H9 (cell line): Measurements from ENCODE around the gene ZNF567. TPM values are rescaled to one million over a fixed set of nuclear protein-coding genes. Genes with fewer than 3 reads are reported as not detected.
A peak's percentile ranks its signal among the peaks of the same experiment; 100 is the strongest.

Experiments used
- DNase-seq: peaks from one replicate; pipeline ENCODE4 v3.0.0-alpha.2; 2017
- H2AFZ ChIP-seq: one replicate; pipeline ENCODE4 v1.6.1; 2013; ENCODE audit warnings: mild to moderate bottlenecking, low read length, control low read depth, moderate library complexity
- H2AK5ac ChIP-seq: 2 replicates; pipeline ENCODE4 v1.6.1; 2013; ENCODE audit warnings: low read length, control low read depth, mixed read lengths; ENCODE audit not compliant: insufficient read length
- H2BK120ac ChIP-seq: one replicate; pipeline ENCODE4 v1.6.1; 2013; ENCODE audit warnings: low read depth, mild to moderate bottlenecking, low read length, control low read depth, inconsistent platforms; ENCODE audit not compliant: poor library complexity, severe bottlenecking
- H2BK12ac ChIP-seq: 2 replicates; pipeline ENCODE4 v1.6.1; 2013; ENCODE audit warnings: low read length, control low read depth, mixed read lengths, low read depth; ENCODE audit not compliant: insufficient read length
- H2BK15ac ChIP-seq: 2 replicates; pipeline ENCODE4 v1.6.1; 2013; ENCODE audit warnings: low read depth, low read length, control low read depth
- H2BK20ac ChIP-seq: one replicate; pipeline ENCODE4 v1.6.1; 2013; ENCODE audit warnings: low read depth, mild to moderate bottlenecking, low read length, control low read depth, inconsistent platforms; ENCODE audit not compliant: poor library complexity, severe bottlenecking
- H2BK5ac ChIP-seq: 2 replicates; pipeline ENCODE4 v1.6.1; 2013; ENCODE audit warnings: low read length, control low read depth, mixed read lengths; ENCODE audit not compliant: insufficient read length
- H3K14ac ChIP-seq: 2 replicates; pipeline ENCODE4 v1.6.1; 2013; ENCODE audit warnings: low read length, control low read depth; ENCODE audit not compliant: insufficient read depth
- H3K18ac ChIP-seq: 2 replicates; pipeline ENCODE4 v1.6.1; 2013; ENCODE audit warnings: low read depth, mild to moderate bottlenecking, mixed read lengths, low read length, control low read depth; ENCODE audit not compliant: insufficient read length
- H3K23ac ChIP-seq: 2 replicates; pipeline ENCODE4 v1.6.1; 2013; ENCODE audit warnings: low read length, control low read depth, mixed read lengths, low read depth; ENCODE audit not compliant: insufficient read length
- H3K23me2 ChIP-seq: 2 replicates; pipeline ENCODE4 v1.6.1; 2013; ENCODE audit warnings: low read depth, mild to moderate bottlenecking, mixed read lengths, low read length, control low read depth; ENCODE audit not compliant: insufficient read length, poor library complexity, severe bottlenecking
- H3K27ac ChIP-seq: 2 replicates; pipeline ENCODE4 v1.5.1; 2013; ENCODE audit warnings: low read length, control low read depth, mixed read lengths, low read depth; ENCODE audit not compliant: insufficient read length
- H3K27me3 ChIP-seq: 2 replicates; pipeline ENCODE4 v1.6.1; 2013; ENCODE audit warnings: low read length, control low read depth, inconsistent platforms; ENCODE audit not compliant: insufficient read depth
- H3K4ac ChIP-seq: 2 replicates; pipeline ENCODE4 v1.6.1; 2013; ENCODE audit warnings: low read depth, mild to moderate bottlenecking, control low read depth, inconsistent platforms, low read length, moderate library complexity
- H3K4me1 ChIP-seq: 2 replicates; pipeline ENCODE4 v1.6.1; 2013; ENCODE audit warnings: low read length, control low read depth, inconsistent platforms; ENCODE audit not compliant: insufficient read depth
- H3K4me2 ChIP-seq: 2 replicates; pipeline ENCODE4 v1.6.1; 2013; ENCODE audit warnings: low read length, control low read depth, mixed read lengths; ENCODE audit not compliant: insufficient read length, insufficient read depth
- H3K56ac ChIP-seq: 2 replicates; pipeline ENCODE4 v1.6.1; 2013; ENCODE audit warnings: low read depth, mild to moderate bottlenecking, mixed read lengths, low read length, control low read depth; ENCODE audit not compliant: insufficient read length
- H3K79me1 ChIP-seq: 2 replicates; pipeline ENCODE4 v1.6.1; 2013; ENCODE audit warnings: low read depth, mild to moderate bottlenecking, moderate library complexity, low read length, control low read depth, inconsistent platforms; ENCODE audit not compliant: insufficient read depth, poor library complexity, severe bottlenecking
- H3K79me2 ChIP-seq: 2 replicates; pipeline ENCODE4 v1.6.1; 2013; ENCODE audit warnings: low read length, control low read depth, inconsistent platforms; ENCODE audit not compliant: insufficient read depth
- H3K9ac ChIP-seq: 2 replicates; pipeline ENCODE4 v1.6.1; 2013; ENCODE audit warnings: low read length, control low read depth, mixed read lengths; ENCODE audit not compliant: insufficient read length; ENCODE audit errors: extremely low read depth
- H3K9me3 ChIP-seq: one replicate; pipeline ENCODE4 v1.6.1; 2013; ENCODE audit warnings: low read depth, low read length, inconsistent platforms; ENCODE audit not compliant: control insufficient read depth
- H3T11ph ChIP-seq: one replicate; pipeline ENCODE4 v1.6.1; 2013; ENCODE audit warnings: mild to moderate bottlenecking, low read length, control low read depth, inconsistent platforms
- H4K20me1 ChIP-seq: one replicate; pipeline ENCODE4 v1.6.1; 2013; ENCODE audit not compliant: control insufficient read depth, insufficient read length, insufficient read depth
- H4K5ac ChIP-seq: 2 replicates; pipeline ENCODE4 v1.6.1; 2013; ENCODE audit warnings: low read depth, mild to moderate bottlenecking, mixed read lengths, low read length, control low read depth; ENCODE audit not compliant: insufficient read length
- H4K8ac ChIP-seq: replicated peaks from 2 replicates; pipeline ENCODE4 v1.6.1; 2013; ENCODE audit warnings: low read length, control low read depth, mixed read lengths, low read depth; ENCODE audit not compliant: insufficient read length
- H4K91ac ChIP-seq: 2 replicates; pipeline ENCODE4 v1.6.1; 2013; ENCODE audit warnings: low read depth, mild to moderate bottlenecking, moderate library complexity, mixed read lengths, low read length, control low read depth; ENCODE audit not compliant: insufficient read length
- H3K27ac Mint-ChIP-seq, 3 experiments: 2 replicates in 2 of 3; 3 replicates in 1 of 3; pipeline ENCODE4 v1.8.0; 2020 to 2021; ENCODE audit warnings: mixed read lengths in 3 of 3, mild to moderate bottlenecking in 1 of 3, moderate library complexity in 1 of 3
- H3K27me3 Mint-ChIP-seq: 2 replicates; pipeline ENCODE4 v1.8.0; 2021; ENCODE audit warnings: low read depth, mild to moderate bottlenecking, moderate library complexity, mixed read lengths
- H3K36me3 Mint-ChIP-seq, 3 experiments: 2 replicates in 2 of 3; 3 replicates in 1 of 3; pipeline ENCODE4 v1.8.0; 2020 to 2021; ENCODE audit warnings: low read depth in 3 of 3, mixed read lengths in 3 of 3; ENCODE audit not compliant: insufficient read depth in 1 of 3
- H3K4me1 Mint-ChIP-seq, 2 experiments: 2 replicates each; pipeline ENCODE4 v1.8.0; 2020; ENCODE audit warnings: mixed read lengths in 2 of 2
- H3K4me3 Mint-ChIP-seq, 2 experiments: 2 replicates in 1 of 2; 3 replicates in 1 of 2; pipeline ENCODE4 v1.8.0; 2020 to 2021; ENCODE audit warnings: mild to moderate bottlenecking in 2 of 2, mixed read lengths in 2 of 2, moderate library complexity in 1 of 2
- H3K9me3 Mint-ChIP-seq, 2 experiments: 2 replicates in 1 of 2; 3 replicates in 1 of 2; pipeline ENCODE4 v1.8.0; 2020; ENCODE audit warnings: mild to moderate bottlenecking in 2 of 2, mixed read lengths in 2 of 2, moderate library complexity in 1 of 2
- CTCF ChIP-seq: fragments of 200-600 bp; sonication (generic); conservative IDR thresholded peaks from 3 replicates; pipeline ENCODE4 v1.8.0; 2021; ENCODE audit warnings: antibody characterized with exemption, mild to moderate bottlenecking
- WGBS: extraction: QIAGEN DNeasy Blood & Tissue Kit; methylation state at CpG from one replicate; pipeline ENCODE4 v1.1.7; 2013; ENCODE audit warnings: missing lambda C conversion rate, low lambda C conversion rate, mixed read lengths; ENCODE audit not compliant: insufficient read length; ENCODE audit errors: extremely low coverage; 5-methylcytosine and 5-hydroxymethylcytosine counted together
- total RNA-seq: library from RNA; stranded (reverse); gene quantifications from 2 replicates; pipeline ENCODE4 v1.2.1, GENCODE V29; 2021

Gene ZNF567
- total RNA-seq, 1 experiment from 2014 or later, result 16.1 TPM

- no peak overlapping the region for H3K27ac ChIP-seq
- H3K14ac ChIP-seq, result no peak overlapping the region
- no CpG with 5 or more reads among the region's 20 CpGs for WGBS
- H3K23me2 ChIP-seq, result peaks cover 11% of the 10 kb centered on the region
- H2BK20ac ChIP-seq, result no peak overlapping the region
- no peak overlapping the region for H2BK120ac ChIP-seq
- peak overlapping the region in 2 of 3 experiments; percentile 99; a peak in 5 of 7 replicates for H3K27ac Mint-ChIP-seq
- no peak overlapping the region for H4K91ac ChIP-seq
- peaks cover 12 to 15% of the 10 kb centered on the region in 2 experiments for H3K4me1 Mint-ChIP-seq
- H2BK15ac ChIP-seq, result no peak overlapping the region
- no peak overlapping the region for H3T11ph ChIP-seq
- H3K4me1 ChIP-seq, result no peaks in the 10 kb centered on the region
- no peaks in the 10 kb centered on the region for H4K20me1 ChIP-seq
- no peaks in the 10 kb centered on the region for H3K9me3 ChIP-seq
- no peak overlapping the region for H3K4ac ChIP-seq
- no peak overlapping the region for H4K8ac ChIP-seq
- H3K23ac ChIP-seq, result no peak overlapping the region
- no peak overlapping the region for H2AFZ ChIP-seq
- peaks cover 40 to 49% (median 48%) of the 10 kb centered on the region in 3 experiments for H3K36me3 Mint-ChIP-seq
- H3K79me2 ChIP-seq, result peaks cover 7% of the 10 kb centered on the region
- peaks cover 15 to 42% of the 10 kb centered on the region in 2 experiments for H3K9me3 Mint-ChIP-seq
- no peaks in the 10 kb centered on the region for H3K27me3 ChIP-seq
- peaks cover 3% of the 10 kb centered on the region; the same call in 1 of the 2 replicates for H3K27me3 Mint-ChIP-seq
- no peak overlapping the region for H3K18ac ChIP-seq
- TF ChIP-seq CTCF, result no peak
- no peak overlapping the region for H4K5ac ChIP-seq
- no peak overlapping the region for H3K56ac ChIP-seq
- H3K9ac ChIP-seq, result peak overlapping the region; percentile 40
- no peak overlapping the region for H2AK5ac ChIP-seq
- H2BK5ac ChIP-seq, result no peak overlapping the region
- peak overlapping the region; percentile 76 for H3K4me2 ChIP-seq
- peaks cover 3% of the 10 kb centered on the region for H3K79me1 ChIP-seq
- H2BK12ac ChIP-seq, result no peak overlapping the region
- H3K4me3 Mint-ChIP-seq, result peak overlapping the region; percentile 99
- no peak for DNase-seq
Observed at GRCh38 chr19:36686365-36687213, 823 bp upstream of the ZNF567 start.
